Activated T-cell treated with anti-CD3 and anti-CD28 coated beads, Interleukin-2, amount 50 U/mL, for 48 hours (primary cell): ENCODE measurements around the gene PEPD.
A peak's percentile ranks its signal among the peaks of the same experiment; 100 is the strongest.

Experiments
- DNase-seq, 2 experiments: peaks; one replicate each; pipeline ENCODE4 v3.0.0-alpha.2; 2020

The PEPD gene

GRCh38 chr19:33545217-33545981, 23.8 kb upstream of the PEPD start:
- DNase-seq, result no peak

GRCh38 chr19:33535226-33535625, 13.6 kb upstream of the PEPD start:
- DNase-seq, result no peak

- DNase-seq, result no peak
Measured at GRCh38 chr19:33532859-33533460, 11.4 kb upstream of the PEPD start.

GRCh38 chr19:33530842-33531241, 9.3 kb upstream of the PEPD start:
- no peak for DNase-seq

- no peak for DNase-seq
Measured at GRCh38 chr19:33530296-33530695, 8.7 kb upstream of the PEPD start.

- no peak for DNase-seq
Measured at GRCh38 chr19:33529094-33529676, 7.6 kb upstream of the PEPD start.

GRCh38 chr19:33528404-33528803, 6.8 kb upstream of the PEPD start:
- DNase-seq, result no peak

GRCh38 chr19:33527125-33527524, 5.5 kb upstream of the PEPD start:
- no peak for DNase-seq

GRCh38 chr19:33524024-33524664, 2.6 kb upstream of the PEPD start:
- DNase-seq, result no peak

- no peak for DNase-seq
Measured at GRCh38 chr19:33523167-33523566, 1.6 kb upstream of the PEPD start.

- DNase-seq, result no peak
Measured at GRCh38 chr19:33522371-33522662, 726 bp upstream of the PEPD start.

- no peak for DNase-seq
Measured at GRCh38 chr19:33520844-33521479, 629 bp downstream of the PEPD start.

- no peak for DNase-seq
Measured at GRCh38 chr19:33520048-33520643, 1.4 kb downstream of the PEPD start.

GRCh38 chr19:33519416-33519815, 2.2 kb downstream of the PEPD start:
- no peak for DNase-seq

- no peak for DNase-seq
Measured at GRCh38 chr19:33518541-33518940, 3.0 kb downstream of the PEPD start.

- DNase-seq, result no peak
Measured at GRCh38 chr19:33517922-33518321, 3.7 kb downstream of the PEPD start.

GRCh38 chr19:33515921-33516320, 5.7 kb downstream of the PEPD start:
- DNase-seq, result no peak

- peak in 1 of 2 experiments; percentile 22 for DNase-seq
Measured at GRCh38 chr19:33514885-33515551, 6.6 kb downstream of the PEPD start.

GRCh38 chr19:33513424-33513823, 8.2 kb downstream of the PEPD start:
- no peak for DNase-seq

- no peak for DNase-seq
Measured at GRCh38 chr19:33512580-33513137, 8.9 kb downstream of the PEPD start.

GRCh38 chr19:33512021-33512420, 9.6 kb downstream of the PEPD start:
- DNase-seq, result no peak

GRCh38 chr19:33511346-33511745, 10.2 kb downstream of the PEPD start:
- DNase-seq, result no peak
